WTC11 (cell line): Measurements from ENCODE around the gene GTF2B. TPM values are rescaled to one million over a fixed set of nuclear protein-coding genes. Genes with fewer than 3 reads are reported as not detected.
"Not testable (repeated sequence)": the region's sequence is repeated elsewhere in the genome, so short reads cannot be mapped to it uniquely, and the experiment has no call there.

ENCODE experiments used
- ATAC-seq: fragments of 200-7000 bp; cut with Tn5 transposase; 2 replicates; pipeline ENCODE4 v1.10.0; 2021; ENCODE audit warnings: mild to moderate bottlenecking, moderate library complexity
- CTCF ChIA-PET: fragments of 300-600 bp; sonication (Branson Sonifier 250); formaldehyde crosslinking; loops from one replicate; lab custom pipeline; 2021; ENCODE audit warnings: antibody characterized with exemption; lab: Charles Lee
- POLR2A ChIA-PET: fragments of 350-600 bp; sonication (Branson Sonifier 250); formaldehyde crosslinking; loops from one replicate; lab custom pipeline; 2021; ENCODE audit warnings: antibody characterized with exemption; lab: Charles Lee
- DNase-seq: peaks from one replicate; pipeline ENCODE4 v3.0.0; 2021; ENCODE audit warnings: low spot score
- H3K27ac Mint-ChIP-seq: 2 replicates; pipeline ENCODE4 v1.8.0; 2021; ENCODE audit warnings: mixed read lengths
- H3K27me3 Mint-ChIP-seq: 2 replicates; pipeline ENCODE4 v1.8.0; 2021; ENCODE audit warnings: low read depth, mild to moderate bottlenecking, moderate library complexity, mixed read lengths
- H3K36me3 Mint-ChIP-seq: 2 replicates; pipeline ENCODE4 v1.8.0; 2021; ENCODE audit warnings: mixed read lengths
- H3K4me1 Mint-ChIP-seq: 2 replicates; pipeline ENCODE4 v1.8.0; 2022; ENCODE audit warnings: mixed read lengths
- H3K4me3 Mint-ChIP-seq: 2 replicates; pipeline ENCODE4 v1.8.0; 2021; ENCODE audit warnings: mild to moderate bottlenecking, moderate library complexity, mixed read lengths
- H3K9me3 Mint-ChIP-seq: 2 replicates; pipeline ENCODE4 v1.8.0; 2021; ENCODE audit warnings: mixed read lengths
- ATF2 ChIP-seq: sonication (generic); formaldehyde crosslinking; IDR thresholded peaks from 2 replicates; pipeline ENCODE4 v1.8.1; 2022; ENCODE audit warnings: low read depth, missing genetic modification reagents, borderline replicate concordance
- CTCF ChIP-seq: fragments of 200-600 bp; IDR thresholded peaks from 2 replicates; pipeline ENCODE4 v1.8.0; 2022; ENCODE audit warnings: antibody characterized with exemption
- ETV6 ChIP-seq: sonication (generic); formaldehyde crosslinking; IDR thresholded peaks from 2 replicates; pipeline ENCODE4 v1.8.1; 2022; ENCODE audit warnings: mild to moderate bottlenecking, missing genetic modification reagents
- FOXJ3 ChIP-seq: sonication (generic); formaldehyde crosslinking; IDR thresholded peaks from 2 replicates; pipeline ENCODE4 v1.9.0; 2021; ENCODE audit warnings: missing genetic modification reagents, mild to moderate bottlenecking, borderline replicate concordance
- GABPB1 ChIP-seq: sonication (generic); formaldehyde crosslinking; IDR thresholded peaks from 2 replicates; pipeline ENCODE4 v1.8.1; 2023; ENCODE audit warnings: mild to moderate bottlenecking, missing genetic modification reagents
- KAT7 ChIP-seq: sonication (generic); formaldehyde crosslinking; IDR thresholded peaks from 2 replicates; pipeline ENCODE4 v1.8.1; 2023; ENCODE audit warnings: missing genetic modification reagents, mild to moderate bottlenecking, borderline replicate concordance
- NFATC4 ChIP-seq: fragments of 250-450 bp; sonication (Bioruptor Pico); IDR thresholded peaks from 2 replicates; pipeline ENCODE4 v1.9.0; 2021; ENCODE audit warnings: mild to moderate bottlenecking
- SOX15 ChIP-seq: fragments of 250-450 bp; sonication (Bioruptor Pico); IDR thresholded peaks from 2 replicates; pipeline ENCODE4 v1.9.0; 2021; ENCODE audit warnings: mild to moderate bottlenecking
- SP1 ChIP-seq: sonication (generic); formaldehyde crosslinking; conservative IDR thresholded peaks from 2 replicates; pipeline ENCODE4 v1.8.1; 2022; ENCODE audit warnings: missing genetic modification reagents
- TEAD1 ChIP-seq: sonication (generic); formaldehyde crosslinking; IDR thresholded peaks from 2 replicates; pipeline ENCODE4 v1.8.0; 2022; ENCODE audit warnings: mild to moderate bottlenecking, missing genetic modification reagents
- TP53 ChIP-seq: sonication (generic); formaldehyde crosslinking; IDR thresholded peaks from 2 replicates; pipeline ENCODE4 v1.8.1; 2023; ENCODE audit warnings: mild to moderate bottlenecking, missing genetic modification reagents
- USF1 ChIP-seq: sonication (generic); formaldehyde crosslinking; IDR thresholded peaks from 2 replicates; pipeline ENCODE4 v1.8.0; 2022; ENCODE audit warnings: mild to moderate bottlenecking, missing genetic modification reagents
- ZNF232 ChIP-seq: sonication (generic); formaldehyde crosslinking; IDR thresholded peaks from 2 replicates; pipeline ENCODE4 v1.8.0; 2022; ENCODE audit warnings: mild to moderate bottlenecking, missing genetic modification reagents
- ZNF423 ChIP-seq: fragments of 250-450 bp; sonication (Bioruptor Pico); IDR thresholded peaks from 2 replicates; pipeline ENCODE4 v2.1.2; 2022; ENCODE audit warnings: mild to moderate bottlenecking, moderate library complexity
- total RNA-seq: library from RNA; stranded (reverse); gene quantifications from 3 replicates; pipeline ENCODE4 v1.2.3, GENCODE V29; 2021

The GTF2B gene
- total RNA-seq, 1 experiment from 2014 or later, result 14.2 TPM

GRCh38 chr1:88922214-88922613, 30.8 kb upstream of the GTF2B start:
- H3K4me1 Mint-ChIP-seq, result no peaks in the 10 kb centered on the region
- TF ChIP-seq ZNF423 (CRISPR knock-in tag), result peak; percentile 46; the same call in 1 of the 2 replicates
- no peak for TF ChIP-seq SP1
- TF ChIP-seq, all 79 proteins: peak for 1
- H3K27me3 Mint-ChIP-seq, result no peaks in the 10 kb centered on the region
- CTCF ChIA-PET, result interaction anchor here (0.7 to 1.3 kb wide), 5 partner anchors 14 to 186 kb away, joined by 3 to 4 read pairs (median 3); no protein-coding TSS in a partner anchor
- no peak overlapping the region for H3K4me3 Mint-ChIP-seq
- POLR2A ChIA-PET, result interaction anchor here (0.6 kb wide), 1 partner anchor 237 kb away, joined by 3 read pairs; no protein-coding TSS in a partner anchor
- peaks cover 16% of the 10 kb centered on the region for H3K36me3 Mint-ChIP-seq
- peak; percentile 36 for DNase-seq
- H3K27ac Mint-ChIP-seq, result no peak overlapping the region
- peak; percentile 71 for ATAC-seq
- peaks cover 9% of the 10 kb centered on the region for H3K9me3 Mint-ChIP-seq

- no peak for TF ChIP-seq NFATC4
- no peak for TF ChIP-seq GABPB1 (CRISPR knock-in tag)
- TF ChIP-seq TP53 (CRISPR knock-in tag), result no peak
These were observed 29.5 kb upstream of the GTF2B start for GRCh38 chr1:88920845-88921244.

GRCh38 chr1:88917321-88918025, 26.1 kb upstream of the GTF2B start:
- POLR2A ChIA-PET, result no interaction called here
- H3K4me1 Mint-ChIP-seq, result no peaks in the 10 kb centered on the region
- H3K27me3 Mint-ChIP-seq, result no peaks in the 10 kb centered on the region; the same call in 1 of the 2 replicates
- TF ChIP-seq ZNF232 (no peak), TEAD1 (CRISPR knock-in tag) (no peak), CTCF (no peak), FOXJ3 (CRISPR knock-in tag) (no peak), SOX15 (CRISPR knock-in tag) (no peak), KAT7 (CRISPR knock-in tag) (no peak), ZNF423 (CRISPR knock-in tag) (no peak), USF1 (CRISPR knock-in tag) (no peak)
- CTCF ChIA-PET, result no interaction called here
- peaks cover 10% of the 10 kb centered on the region; the same call in 1 of the 2 replicates for H3K36me3 Mint-ChIP-seq
- DNase-seq, result no peak
- H3K27ac Mint-ChIP-seq, result no peak overlapping the region
- H3K9me3 Mint-ChIP-seq, result peaks cover 20% of the 10 kb centered on the region
- no peak overlapping the region for H3K4me3 Mint-ChIP-seq
- ATAC-seq, result no peak

More at GRCh38 chr1:88920845-88921244, 29.5 kb upstream of the GTF2B start:
- ChIA-PET POLR2A (no interaction called here), CTCF (no interaction called here)
- Mint-ChIP-seq H3K9me3 (peaks cover 20% of the 10 kb centered on the region), H3K4me1 (no peaks in the 10 kb centered on the region), H3K36me3 (peaks cover 20% of the 10 kb centered on the region), H3K27ac (no peak overlapping the region), H3K27me3 (no peaks in the 10 kb centered on the region), H3K4me3 (no peak overlapping the region)
- DNase-seq (no peak), ATAC-seq (no peak)

GRCh38 chr1:88916883-88917282, 25.5 kb upstream of the GTF2B start:
- H3K27ac Mint-ChIP-seq, result no peak overlapping the region
- peaks cover 20% of the 10 kb centered on the region for H3K9me3 Mint-ChIP-seq
- DNase-seq, result no peak
- H3K27me3 Mint-ChIP-seq, result no peaks in the 10 kb centered on the region; the same call in 1 of the 2 replicates
- H3K36me3 Mint-ChIP-seq, result peaks cover 10% of the 10 kb centered on the region; the same call in 1 of the 2 replicates
- H3K4me1 Mint-ChIP-seq, result no peaks in the 10 kb centered on the region
- ChIA-PET CTCF (no interaction called here), POLR2A (no interaction called here)
- ATAC-seq, result no peak
- TF ChIP-seq ATF2 (CRISPR knock-in tag) (no peak), ETV6 (CRISPR knock-in tag) (no peak)
- no peak overlapping the region for H3K4me3 Mint-ChIP-seq

GRCh38 chr1:88911800-88912199, 20.4 kb upstream of the GTF2B start:
- H3K4me3 Mint-ChIP-seq, H3K27me3 Mint-ChIP-seq, DNase-seq, POLR2A ChIA-PET, H3K9me3 Mint-ChIP-seq, CTCF ChIA-PET, H3K36me3 Mint-ChIP-seq, H3K27ac Mint-ChIP-seq, H3K4me1 Mint-ChIP-seq, ATAC-seq: not testable (repeated sequence)
